CD4-positive, alpha-beta T cell treated with Interleukin-4 for 4 hours (primary cell): Measurements from ENCODE around the gene MGLL.
"Not testable (repeated sequence)": the region's sequence is repeated elsewhere in the genome, so short reads cannot be mapped to it uniquely, and the experiment has no call there.

Experiments used
- DNase-seq: peaks from one replicate; pipeline ENCODE4 v3.0.0-alpha.2; 2020

The MGLL gene

DNA sequence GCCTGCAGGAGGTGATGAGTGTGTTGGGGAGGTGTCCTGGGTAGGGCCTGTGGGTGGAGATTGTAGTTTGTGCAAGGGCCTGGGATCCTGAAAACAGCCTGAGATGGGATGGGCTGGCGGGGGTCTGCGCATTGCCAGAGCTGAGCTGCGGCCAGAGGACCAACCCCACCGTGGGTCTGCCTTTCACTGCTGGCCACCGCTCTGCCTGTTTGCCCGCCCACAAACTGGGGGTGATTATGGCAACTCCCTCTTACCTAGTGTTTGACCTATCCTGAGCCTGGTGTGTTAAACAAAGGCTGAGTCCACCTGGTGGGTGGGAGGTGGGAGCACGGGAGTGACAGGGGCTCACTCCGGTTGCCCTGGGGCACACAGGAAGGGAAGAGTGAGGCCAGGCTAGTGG is 139.8 kb downstream of the MGLL start:
- DNase-seq = no peak

DNA sequence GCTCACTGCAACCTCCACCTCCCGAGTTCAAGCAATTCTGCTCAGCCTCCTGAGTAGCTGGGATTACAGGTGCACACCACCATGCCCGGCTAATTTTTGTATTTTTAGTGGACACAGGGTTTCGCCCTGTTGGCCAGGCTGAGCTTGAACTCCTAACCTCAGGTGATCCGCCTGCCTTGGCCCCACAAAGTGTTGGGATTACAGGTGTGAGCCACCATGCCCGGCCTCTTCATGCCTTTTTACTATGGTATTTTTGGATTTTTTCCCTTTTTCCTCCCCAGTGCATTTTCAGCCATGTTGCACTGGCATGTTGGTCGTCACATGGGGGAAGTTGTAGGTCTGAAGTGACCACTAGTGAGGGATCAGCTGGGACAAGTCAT is 140.2 kb downstream of the MGLL start:
- DNase-seq = not testable (repeated sequence)

DNA sequence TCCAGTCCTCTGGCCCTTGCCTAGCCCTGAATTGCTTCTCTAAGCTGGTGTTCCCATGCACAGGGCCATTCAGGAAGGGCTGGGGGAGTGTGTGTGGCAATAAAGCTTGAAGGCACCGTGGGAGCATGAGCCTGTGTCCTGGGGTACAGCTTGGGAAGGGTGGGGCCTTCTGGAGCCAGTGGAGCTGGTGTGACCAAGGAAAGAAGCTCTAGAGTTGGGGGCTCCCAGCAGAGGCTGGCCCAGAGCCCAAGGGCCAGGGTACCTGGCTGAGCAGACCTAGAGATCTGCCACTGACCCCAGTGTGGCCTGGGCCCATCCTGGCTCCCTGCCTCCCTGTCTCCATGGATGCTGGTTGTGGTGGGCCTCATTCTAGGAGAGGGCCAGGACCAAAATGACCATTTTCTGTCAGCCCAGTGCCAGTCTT is 141.5 kb downstream of the MGLL start:
- DNase-seq = no peak

DNA sequence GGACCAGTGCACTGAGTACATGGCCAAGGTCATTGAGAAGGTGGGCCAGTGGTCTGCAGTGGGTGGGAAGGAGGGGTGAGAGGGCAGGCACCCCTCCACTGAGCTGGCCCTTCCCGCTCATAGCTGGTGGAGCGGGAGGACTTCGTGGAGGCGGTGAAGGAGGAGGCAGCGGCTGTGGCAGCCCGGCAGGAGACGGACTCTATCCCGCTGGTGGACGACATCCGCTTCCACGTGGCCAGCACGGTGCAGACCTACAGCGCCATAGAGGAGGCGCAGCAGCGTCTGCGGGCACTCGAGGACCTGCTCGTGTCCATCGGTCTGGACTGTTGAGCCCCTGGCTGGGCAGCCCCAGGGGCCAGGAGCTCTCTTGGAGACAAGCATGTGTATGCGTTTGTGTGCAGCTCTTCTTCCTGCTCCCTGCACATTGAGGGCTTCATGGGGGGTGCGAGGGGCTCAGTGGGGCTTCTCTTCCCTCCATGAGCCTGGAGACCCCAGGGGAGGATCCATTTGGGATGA is 142.1 kb downstream of the MGLL start:
- DNase-seq = no peak

DNA sequence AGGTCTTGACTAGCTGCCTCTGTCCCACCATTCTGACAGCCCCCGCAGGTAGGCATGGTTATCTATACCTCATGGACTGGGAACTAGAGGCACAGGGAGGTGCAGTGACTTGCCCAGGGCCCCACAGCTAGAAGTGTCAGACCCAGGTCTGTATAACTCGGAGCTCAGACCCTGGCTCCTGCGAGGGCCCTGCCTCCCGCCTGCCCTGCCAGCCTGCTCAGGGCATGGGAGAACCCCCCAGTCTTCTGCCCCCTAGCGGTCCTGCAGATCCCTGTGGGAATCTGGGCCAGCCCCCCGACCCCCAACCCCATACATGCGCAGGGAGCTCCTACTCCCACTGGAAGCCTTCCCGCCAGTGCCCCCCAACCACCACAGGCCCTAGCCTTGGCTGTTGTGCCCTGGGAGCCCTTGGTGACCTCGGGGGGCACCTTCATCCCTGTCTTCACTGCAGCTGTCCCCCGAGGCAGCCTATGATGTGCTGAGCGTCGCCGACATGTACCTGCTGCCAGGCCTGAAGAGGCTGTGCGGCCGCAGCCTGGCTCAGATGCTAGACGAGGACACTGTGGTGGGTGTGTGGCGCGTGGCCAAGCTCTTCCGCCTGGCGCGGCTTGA is 142.7 kb downstream of the MGLL start:
- no peak for DNase-seq

DNA sequence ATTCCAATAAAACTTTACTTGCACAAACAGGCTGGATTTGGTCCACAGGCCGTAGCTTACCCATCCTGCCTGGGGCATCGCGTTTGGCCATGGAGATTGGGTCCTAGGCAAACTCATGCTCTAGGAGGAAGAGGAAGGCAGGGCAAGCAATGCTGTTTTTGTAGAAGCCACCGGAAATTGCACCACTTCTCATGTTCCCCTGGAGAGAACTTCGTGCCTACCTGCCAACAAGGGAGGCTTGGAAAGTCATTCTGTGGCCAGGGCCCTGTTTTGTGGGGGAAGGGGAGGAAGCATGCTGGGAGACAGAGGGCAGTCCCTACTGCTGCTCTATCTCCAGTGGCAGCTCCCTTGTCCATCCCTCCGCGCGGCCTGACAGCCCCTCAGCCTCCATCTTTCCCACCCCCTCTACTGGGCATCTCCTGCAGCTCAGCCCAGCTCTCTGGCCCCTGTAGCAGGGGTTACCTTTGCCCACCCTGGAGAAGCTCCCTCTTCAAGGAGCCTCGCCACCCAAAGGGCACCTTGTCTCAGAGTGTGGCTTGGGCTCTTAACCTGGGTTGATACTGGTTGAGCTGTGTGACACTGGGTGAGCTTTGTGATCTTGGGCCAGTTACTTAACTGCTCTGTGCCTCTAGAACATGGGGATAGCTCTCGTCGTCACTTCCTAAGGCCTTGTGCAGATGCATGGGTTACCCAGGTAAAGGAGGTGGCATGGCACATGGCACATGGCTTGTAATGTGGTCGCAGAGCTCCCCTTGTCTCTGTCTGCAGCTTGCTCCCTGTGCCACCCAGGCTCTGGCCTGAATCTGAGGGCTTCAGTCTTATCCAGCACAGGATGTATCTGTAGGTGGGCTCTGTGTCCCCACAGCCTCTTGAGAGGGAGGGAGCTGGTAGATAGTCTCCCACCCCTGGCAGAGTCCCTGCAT is 143.4 kb downstream of the MGLL start:
- no peak for DNase-seq

DNA sequence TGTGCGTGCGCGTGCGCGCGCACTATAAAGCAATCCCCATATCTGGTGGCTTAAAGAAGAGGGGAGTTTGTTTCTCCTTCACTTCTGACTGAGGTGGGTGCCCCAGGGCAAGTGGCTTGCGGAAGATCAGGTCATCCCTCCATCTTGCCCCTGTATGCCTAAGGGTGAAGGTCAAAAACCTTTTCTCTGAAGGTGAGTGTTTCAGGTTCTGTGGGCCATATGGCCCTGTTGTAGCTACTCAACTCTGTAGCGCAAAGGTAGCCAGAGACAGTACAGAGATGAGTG is 144.1 kb downstream of the MGLL start:
- DNase-seq = no peak

DNA sequence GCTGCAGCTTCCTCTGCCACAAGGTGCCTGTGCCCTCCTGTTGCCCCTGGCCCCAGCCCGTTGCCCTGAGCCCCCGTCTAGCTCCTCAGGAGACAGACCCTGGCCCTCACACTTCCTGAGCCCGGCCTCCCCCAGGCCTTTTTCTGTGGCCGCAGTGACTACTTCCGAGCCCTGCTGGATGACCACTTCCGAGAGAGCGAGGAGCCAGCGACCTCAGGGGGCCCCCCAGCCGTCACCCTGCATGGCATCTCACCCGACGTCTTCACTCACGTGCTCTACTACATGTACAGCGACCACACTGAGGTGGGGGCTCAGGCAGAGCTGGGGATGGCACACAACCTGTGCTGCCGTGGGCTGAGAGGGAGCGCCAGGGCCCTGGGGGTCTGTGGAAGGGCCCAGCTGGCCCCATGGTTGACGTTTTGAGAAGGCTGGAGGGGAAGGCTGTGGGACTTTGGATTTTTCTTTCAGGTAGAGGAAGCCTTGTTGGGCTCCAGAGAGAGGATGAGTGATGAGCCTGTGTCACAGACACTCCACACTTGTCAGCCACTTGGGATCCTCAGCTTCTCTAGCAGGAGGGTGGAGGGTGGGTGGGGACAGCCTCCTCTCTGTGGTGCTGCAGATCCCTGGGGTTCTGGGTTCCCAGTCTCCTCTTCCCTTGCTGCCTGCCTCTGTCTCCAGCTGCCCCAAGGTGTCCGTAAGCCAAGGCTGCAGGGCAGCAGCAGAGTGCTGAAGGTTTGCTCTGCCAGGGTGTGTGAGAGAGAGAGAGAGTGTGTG is 144.6 kb downstream of the MGLL start:
- no peak for DNase-seq

DNA sequence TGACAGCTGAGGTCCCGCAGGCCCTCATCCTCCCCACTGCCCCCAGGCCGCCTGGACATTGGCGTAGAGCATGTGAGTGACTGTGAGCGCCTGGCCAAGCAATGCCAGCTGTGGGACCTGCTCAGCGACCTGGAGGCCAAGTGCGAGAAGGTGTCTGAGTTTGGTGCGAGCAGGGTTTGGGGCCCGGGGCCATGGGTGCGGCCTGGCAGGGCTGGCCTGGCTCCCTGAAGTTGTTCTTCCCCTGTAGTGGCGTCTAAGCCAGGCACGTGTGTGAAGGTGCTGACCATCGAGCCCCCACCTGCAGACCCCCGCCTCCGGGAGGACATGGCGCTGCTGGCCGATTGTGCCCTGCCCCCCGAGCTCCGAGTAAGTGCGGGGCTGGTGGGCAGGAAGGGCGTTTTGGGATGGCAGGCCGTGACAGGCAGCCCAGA is 145.4 kb downstream of the MGLL start:
- DNase-seq = no peak

DNA sequence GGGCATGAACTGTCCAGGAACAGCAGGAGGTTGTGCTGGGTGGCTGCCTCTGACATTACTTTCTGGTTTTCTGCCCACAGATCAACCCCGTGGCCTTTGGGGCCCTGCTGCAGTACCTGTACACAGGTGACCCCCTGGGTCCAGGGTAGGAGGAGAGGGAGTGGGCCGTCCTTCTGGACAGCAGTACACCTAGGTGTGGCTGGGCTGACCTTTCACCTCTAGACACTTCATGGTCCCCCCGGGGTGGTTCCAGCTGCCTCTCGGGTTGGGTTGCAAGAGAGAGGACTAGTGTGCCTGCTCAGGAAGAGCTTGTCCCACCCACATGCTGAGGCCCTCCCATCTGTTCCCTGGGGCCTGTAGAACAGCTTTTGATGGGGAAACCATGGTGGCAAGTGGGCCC is 145.9 kb downstream of the MGLL start:
- DNase-seq = no peak

DNA sequence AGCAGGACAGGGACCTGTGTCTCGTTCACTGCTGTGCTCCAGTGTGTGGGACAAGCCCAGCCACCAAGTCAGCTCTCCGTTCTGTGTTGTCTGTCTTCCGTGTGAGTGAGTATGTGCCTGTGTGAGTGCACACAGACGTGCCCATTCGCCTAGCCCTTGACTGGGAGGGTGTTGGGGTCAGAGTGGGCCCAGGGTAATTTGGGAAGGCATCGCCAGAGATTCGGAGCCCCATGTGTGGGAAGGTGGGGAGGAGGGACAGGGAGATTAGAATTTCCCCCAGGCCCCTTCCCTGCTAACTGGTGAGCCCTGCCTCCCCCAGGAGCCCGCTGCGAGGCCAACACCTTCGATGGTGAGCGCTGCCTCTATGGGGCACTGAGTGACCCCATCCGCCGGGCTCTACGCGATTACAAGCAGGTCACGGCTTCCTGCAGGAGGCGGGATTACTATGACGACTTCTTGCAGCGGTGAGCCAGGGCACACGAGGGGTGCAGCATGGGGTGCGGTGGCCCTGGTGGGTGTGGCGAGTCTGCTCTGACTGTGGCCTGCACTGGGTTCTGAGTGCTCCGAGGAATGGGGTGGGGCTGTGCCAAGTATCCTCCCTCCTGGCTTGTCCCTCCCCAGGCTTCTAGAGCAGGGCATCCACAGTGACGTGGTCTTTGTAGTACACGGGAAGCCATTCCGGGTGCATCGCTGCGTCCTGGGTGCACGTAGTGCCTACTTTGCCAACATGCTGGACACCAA is 146.5 kb downstream of the MGLL start:
- DNase-seq = no peak

DNA sequence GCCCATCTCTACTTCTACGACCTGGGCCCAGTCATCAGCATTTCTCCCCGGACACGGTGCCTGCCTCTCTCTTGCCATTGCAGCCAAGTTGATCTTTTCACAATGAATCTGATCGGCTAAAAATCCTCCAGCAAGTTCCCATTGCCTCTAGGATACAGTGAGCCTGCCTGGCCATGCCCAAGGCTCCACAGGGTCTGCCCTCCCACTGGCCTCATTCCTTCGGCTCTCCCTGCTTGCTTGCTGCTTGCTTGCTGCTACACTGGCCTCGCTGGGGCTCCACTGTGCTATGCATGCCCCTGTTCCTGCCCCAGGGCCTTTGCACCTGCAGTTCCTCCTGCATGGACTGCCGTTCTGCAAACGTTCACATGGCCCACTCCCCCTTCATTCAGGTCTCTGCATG is 147.5 kb downstream of the MGLL start:
- no peak for DNase-seq

DNA sequence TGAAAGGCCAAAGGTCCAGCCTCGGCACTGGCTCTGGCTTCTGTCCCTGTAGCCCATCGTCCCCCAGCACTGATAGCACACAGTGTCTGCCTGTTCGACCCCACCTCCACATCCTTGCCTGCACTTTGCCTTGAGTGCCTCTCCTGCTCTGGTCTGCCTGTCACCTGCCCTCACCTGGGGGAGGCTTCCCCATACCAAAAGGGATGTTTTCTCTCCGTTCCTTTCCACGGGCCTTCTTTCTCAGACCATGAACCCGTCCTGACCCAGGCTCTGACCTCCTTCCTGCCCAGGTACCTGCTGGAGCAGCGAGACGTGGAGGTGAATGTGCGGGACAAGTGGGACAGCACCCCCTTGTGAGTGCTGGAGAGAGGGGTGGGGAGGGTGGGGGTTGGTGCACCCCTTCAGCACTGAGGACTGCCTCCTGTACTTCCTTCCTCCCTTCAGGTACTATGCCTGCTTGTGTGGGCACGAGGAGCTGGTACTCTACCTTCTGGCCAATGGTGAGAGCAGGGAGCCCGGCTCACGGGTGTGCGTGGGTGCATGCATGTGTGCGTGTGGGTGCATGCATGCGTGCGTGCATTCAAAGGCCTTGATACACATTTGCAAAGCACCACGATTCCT is 148.1 kb downstream of the MGLL start:
- no peak for DNase-seq

DNA sequence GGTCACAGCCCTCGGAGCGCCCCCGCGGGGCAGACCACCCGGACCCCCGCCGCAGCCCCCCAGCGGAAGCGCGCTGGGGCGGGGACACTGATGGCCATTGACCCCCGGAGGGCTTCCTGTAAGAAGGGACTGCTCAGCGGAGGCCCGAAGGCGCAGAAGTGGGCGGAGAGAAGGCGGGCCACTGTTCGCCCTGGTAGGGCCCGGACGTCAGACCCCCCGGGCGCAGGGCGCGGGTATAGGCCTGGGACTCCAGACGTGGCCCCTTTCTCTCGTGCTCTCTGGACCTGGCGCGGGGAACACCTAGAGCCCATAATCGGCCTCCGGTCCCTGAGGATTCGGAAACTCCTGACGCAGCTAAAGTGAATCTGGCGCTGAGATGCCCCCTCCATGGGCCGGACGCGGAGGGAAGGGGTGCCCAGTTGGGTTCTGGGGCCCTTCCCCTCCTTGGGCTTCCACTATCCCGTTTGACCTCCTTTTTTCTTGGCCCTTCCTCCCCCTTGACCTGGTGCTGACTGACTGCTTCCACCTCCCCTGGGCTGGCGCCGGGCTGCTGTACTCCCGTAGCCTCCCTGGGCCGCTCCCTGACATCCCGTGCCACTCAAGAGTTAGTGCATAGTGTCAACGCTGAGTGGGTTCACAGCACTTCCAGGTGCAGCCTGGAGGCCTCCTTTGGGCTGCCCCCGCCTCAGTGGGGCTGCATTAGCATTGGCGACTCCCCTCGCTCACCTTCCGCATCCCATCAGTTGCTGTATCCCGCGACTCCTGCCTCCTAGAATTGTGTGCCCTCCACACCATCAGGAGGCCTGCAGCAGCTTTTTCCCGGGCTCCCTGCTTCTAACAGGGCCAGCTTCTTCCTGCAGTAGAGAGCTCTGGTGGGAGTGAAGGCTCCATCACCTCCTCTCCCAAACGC is 148.9 kb downstream of the MGLL start:
- peak; percentile 33 for DNase-seq

DNA sequence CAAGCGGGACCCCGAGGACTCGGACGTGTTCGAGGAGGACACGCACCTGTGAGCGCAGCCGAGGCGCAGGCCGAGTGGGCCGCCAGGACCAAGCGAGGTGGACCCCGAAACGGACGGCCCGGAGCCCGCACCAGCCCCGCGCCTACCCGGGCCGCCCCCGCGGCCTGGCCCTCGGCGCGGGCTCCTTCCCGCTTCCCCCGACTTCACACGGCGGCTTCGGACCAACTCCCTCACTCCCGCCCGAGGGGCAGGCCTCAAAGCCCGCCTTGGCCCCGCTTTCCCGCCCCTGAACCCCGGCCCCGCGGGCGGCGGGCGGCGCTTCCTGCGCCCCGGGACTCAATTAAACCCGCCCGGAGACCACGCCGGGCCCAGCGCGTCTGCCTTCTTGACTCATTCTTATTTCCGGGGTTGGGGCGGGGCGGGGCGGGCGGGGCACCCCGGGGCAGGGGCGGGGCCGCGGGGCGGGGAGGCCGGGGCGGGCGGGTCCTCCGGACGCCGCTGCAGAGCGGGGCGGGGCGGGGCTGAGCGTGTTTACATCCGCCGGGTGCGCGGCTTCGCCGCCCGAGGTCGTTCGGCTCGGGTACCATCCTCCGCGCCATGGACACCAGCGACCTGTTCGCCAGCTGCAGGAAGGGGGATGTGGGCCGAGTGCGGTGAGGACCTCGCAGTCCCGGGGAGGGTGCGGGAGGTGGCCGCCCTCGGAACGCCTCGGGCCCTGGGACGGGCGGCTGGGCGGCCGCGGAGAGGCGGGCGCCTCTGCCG is 149.7 kb downstream of the MGLL start, which contains the start of gene ABTB1:
ABTB1 (plus strand) TSS at position 524 of the 762 bp plus-strand sequence; CDS start at position 598, 74 bp downstream.
- DNase-seq = peak; percentile 84

DNA sequence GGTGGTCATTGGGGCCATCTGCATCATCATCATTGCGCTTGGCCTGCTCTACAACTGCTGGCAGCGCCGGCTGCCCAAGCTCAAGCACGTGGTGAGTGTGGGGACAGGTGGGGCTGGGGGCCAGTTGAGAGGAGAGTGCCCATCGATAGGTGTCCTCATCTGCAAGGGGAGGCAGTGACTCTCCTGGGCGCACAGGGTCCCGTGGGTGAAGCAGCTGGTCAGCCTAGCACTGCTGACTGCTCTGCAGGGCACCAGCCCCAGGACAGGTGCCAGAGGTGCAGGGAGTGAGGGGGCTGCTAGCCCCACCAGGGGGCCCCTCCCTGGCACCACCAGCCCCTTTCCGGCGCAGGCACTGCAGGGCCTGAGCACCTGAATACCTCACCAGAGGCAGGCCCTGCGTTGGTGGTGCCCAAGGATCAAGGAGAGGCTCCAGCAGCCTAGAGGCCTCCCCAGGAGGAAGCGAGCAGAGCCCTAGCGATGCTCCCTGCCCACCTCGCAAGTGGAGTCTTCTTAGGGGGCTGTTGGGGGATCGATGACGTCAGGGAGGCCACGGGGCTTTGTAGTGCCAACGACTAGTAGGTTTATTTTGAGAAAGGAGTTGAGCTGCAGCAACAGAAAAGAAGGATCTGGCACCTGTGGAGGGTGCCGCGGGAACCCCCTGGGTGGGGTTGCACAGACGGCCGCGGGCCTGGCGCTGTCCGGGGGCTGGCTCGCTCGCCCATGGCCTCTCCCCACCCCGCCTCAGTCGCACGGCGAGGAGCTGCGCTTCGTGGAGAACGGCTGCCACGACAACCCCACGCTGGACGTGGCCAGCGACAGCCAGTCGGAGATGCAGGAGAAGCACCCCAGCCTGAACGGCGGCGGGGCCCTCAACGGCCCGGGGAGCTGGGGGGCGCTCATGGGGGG is 150.5 kb downstream of the MGLL start:
- peak; percentile 7 for DNase-seq

DNA sequence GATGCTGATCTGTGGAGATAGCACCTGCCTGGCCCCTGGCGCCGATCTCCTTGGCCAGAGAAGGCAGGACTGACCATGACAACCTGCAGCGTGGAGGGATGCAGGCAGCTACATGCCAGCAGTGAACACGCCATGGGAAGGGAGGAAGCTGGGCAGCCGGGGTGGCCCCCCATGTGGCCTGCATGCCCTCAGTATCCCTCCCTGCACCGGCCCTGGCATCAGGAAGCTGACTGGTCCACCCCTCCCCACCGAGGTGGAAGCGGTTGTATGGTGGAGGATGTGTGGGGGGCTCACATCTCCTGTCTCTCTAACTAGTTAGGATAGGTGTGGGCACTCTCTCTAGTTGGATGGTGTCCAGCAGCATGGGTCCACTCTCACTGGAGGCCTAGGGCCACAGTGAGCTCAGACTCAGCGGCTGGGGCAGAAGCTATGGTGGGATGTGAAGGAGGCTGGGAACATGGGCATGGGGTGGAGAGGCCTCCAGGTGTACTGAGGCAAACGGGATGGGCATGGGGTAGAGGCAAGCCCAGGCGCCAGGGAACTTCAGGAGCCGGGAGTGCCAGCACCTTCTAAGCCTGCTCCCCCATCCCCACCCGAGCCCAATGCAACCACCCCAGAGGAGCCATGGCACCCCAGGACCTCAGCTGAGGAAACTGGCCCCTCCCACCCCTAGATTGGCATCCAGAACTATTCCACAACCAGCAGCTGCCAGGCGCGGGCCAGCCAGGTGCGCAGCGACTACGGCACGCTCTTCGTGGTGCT is 151.4 kb downstream of the MGLL start:
- no peak for DNase-seq

DNA sequence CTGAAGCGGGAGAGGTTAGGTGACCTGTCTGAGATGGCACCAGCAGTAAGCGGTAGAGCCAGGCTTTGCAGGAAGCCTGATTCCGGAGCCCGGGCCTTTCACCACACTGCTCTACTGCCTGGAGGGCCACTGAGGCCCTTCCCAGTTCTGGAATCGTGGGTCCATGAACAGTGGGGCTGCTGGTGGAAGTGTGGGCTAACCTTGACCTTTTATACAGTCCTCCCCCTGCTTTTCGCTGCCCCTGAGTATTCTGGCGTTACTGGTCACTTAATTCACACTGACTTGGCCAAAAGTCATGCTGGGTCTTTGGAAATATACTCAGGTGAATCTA is 152.1 kb downstream of the MGLL start:
- no peak for DNase-seq
